HG03378 (cell line): Measurements from ENCODE around the gene ITPRIP.
A peak's percentile ranks its signal among the peaks of the same experiment; 100 is the strongest.

ENCODE experiments used
- ATAC-seq: cut with Tn5 transposase; IDR thresholded peaks from one replicate; pipeline ENCODE4 v1.9.1; 2021; ENCODE audit warnings: mild to moderate bottlenecking, moderate library complexity; ENCODE audit not compliant: unreplicated experiment

Gene ITPRIP, protein sequence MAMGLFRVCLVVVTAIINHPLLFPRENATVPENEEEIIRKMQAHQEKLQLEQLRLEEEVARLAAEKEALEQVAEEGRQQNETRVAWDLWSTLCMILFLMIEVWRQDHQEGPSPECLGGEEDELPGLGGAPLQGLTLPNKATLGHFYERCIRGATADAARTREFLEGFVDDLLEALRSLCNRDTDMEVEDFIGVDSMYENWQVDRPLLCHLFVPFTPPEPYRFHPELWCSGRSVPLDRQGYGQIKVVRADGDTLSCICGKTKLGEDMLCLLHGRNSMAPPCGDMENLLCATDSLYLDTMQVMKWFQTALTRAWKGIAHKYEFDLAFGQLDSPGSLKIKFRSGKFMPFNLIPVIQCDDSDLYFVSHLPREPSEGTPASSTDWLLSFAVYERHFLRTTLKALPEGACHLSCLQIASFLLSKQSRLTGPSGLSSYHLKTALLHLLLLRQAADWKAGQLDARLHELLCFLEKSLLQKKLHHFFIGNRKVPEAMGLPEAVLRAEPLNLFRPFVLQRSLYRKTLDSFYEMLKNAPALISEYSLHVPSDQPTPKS

DNA sequence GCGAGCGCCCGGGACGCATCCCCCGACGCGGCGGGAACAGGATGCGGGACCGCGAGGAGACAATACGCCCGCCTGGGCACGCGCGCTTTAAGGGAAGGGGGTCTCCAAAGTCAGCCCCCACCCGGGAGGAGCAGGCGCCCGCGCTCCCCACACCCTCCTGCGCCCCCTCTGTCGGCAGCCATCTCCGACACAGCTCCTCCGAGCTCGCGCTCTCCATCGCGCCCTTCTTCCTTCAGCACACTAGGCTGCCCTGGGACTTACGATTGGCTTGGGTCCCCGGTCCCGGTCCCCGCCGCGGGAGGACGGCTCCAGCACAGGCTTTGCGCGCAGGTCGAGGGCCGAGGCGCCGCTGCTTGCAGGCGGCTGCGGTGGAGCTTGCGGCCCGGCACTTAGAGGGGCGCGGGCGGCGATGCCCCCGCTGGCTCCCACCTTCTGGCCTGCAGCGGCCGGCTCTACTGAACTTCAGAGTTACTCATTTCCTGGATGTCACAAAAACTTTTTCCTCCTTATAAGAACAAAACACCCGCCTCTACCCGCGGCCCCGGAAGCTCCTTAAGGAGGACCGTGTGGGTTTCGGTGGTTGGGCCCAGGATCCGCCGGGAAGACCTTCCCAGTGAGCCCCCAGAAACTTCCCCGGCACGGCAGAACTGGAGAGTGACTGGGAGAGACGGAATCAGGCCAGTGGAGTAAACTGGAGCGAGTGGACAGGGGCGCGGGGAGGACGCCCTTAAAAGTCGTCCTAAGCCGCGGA is at the start of gene ITPRIP:
Gene ITPRIP (minus strand): TSS at position 481 of the 751 bp plus-strand sequence. CDS start 22,414 bp downstream, outside the sequence.
- peak; percentile 77 for ATAC-seq

DNA sequence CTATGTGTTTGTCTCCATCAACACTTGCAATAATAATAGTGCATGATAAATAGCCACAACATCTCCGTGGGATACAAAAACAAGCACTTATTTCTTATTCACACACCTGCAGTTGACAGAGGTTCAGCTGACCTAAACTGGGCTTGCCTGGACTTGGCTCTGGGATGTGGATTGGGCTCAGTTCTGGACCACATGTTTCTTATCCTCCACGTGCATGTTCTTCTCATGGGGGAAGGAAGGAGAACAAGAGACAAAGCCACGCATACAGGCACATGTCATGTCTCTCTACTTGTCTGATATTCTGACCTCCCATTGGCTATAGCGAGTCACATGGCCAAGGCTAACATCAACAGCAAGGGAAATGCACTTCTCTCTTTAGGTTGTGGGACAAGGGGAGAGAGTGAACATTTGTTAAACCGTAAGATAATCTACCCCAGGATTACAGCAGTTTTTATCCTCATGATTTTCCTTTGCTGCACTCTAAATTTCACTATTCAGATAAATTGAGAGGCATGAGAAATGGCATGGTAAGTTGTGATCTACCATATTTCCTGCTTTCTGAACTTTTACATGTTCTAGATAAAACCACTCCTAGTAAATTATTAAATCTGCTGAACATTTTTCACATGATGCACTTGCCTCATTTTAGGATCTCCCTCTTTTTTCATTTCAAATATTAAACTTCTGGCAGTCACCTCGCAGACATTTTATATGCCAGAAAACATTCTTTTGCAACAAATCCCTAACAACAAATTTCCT is 49.0 kb upstream of the ITPRIP start:
- peak; percentile 87 for ATAC-seq

DNA sequence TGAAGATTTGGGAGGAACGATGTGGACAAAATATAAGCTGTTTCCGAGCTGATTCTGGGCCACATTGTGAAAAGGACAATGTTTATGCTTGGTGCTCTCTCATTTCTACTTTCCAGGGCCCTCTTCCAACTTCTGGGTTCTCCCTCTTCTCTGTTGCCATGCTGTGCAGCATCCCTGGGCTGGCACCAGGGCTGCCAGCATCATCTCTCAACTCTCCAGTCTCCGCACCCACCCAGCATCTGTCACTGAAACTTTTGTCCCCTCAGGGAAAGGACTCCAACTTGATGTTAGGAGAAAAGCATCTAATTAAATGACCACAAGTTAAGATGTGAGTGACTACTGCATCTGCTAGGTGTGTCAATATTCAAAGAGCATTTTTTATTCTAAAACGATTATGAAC is 42.1 kb upstream of the ITPRIP start:
- no peak for ATAC-seq

DNA sequence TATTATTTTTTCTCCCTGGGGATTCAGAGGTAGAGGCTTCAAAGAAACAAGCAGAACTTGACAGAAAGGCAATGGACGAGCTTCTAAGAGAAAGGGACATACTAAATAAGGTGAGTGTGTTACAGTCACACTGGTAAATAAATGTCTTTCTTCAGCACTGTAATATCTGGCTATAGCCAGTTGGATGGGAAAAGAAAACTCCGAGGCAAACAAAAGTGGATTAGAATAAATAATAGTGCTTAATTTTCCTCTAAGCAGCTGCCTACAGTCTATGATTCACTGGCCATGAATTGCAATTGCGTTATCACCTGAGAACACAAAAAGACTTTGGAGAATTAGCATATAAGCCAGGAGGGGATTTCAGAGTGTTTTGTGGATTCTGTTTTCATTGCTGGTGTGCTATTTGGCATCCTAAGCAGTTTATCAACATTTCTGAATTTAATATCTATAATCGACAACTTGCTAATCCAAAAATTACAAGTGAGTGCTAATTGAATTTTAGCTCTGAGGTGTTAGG is 38.6 kb upstream of the ITPRIP start:
- no peak for ATAC-seq

DNA sequence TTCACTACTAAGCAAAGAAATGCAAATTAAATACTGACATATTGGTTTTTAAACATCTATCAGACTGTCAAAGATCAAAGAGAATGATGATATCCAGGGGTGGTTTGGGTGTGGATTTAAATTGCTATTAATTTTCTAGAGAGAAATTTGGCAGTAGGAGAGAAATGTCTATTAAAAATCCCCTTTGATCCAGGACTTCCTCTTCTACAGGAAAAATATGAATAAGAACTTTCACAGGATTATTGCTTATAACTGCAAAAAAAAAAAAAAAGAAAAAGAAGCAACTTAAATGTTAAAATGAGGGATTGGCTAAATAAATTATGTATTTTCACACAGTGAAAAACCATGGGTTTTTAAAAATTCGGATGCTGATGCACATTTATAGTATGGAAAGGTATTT is 36.3 kb upstream of the ITPRIP start:
- no peak for ATAC-seq

DNA sequence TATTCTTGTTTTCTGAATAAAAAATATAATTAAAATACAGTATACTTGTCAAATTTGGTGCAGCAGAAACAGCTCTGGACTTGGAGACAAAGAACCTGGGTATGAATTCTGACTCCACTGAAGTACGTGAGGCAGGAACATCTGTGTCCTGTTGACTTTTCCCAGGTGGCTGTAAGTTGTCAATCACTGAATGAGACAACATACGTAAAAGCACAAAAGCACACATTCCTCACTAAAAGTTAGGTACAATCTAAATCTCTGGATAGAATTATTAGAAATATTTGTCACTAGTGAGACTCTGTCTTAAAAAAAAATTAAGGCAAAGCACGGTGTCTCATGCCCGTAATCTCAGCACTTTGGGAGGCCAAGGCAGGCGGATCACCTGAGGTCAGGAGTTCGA is 33.5 kb upstream of the ITPRIP start:
- no peak for ATAC-seq

DNA sequence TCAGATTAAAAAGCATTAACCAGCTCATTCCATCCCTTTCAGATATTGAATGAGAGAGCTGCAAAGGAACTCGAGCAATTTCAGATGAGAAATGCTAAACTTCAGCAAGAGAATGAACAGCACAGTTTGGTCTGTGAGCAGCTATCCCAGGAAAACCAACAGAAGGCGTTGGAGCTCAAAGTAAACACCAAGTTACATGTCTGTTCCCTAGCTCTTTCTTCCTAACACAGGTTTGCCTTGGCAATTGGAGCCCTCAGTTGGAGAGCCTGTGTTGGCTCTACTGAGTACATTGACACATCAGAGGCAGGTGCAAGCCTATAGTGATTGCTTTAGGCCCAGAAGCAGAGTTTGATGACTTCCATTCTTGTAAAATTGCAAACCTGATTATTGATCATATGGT is 30.1 kb upstream of the ITPRIP start:
- no peak for ATAC-seq

DNA sequence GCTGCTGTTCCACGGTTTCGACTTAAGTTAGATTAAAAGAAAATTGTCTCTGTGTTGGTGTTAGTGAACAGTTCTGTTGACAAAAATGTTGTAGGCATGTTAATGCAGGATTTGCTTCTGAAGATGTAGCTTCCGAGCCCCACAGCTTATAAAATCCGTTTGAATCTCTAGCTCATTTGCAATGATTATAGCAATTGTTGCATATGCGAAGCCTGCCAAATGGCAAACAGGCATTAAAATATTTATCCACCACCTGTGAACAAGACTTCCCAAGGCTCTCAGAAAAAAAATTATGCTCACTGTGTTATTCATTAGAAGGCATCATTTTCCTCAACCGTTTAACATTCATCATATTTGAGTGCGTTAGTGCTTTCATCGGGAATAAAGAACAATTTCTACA is 29.6 kb upstream of the ITPRIP start:
- ATAC-seq, result no peak

DNA sequence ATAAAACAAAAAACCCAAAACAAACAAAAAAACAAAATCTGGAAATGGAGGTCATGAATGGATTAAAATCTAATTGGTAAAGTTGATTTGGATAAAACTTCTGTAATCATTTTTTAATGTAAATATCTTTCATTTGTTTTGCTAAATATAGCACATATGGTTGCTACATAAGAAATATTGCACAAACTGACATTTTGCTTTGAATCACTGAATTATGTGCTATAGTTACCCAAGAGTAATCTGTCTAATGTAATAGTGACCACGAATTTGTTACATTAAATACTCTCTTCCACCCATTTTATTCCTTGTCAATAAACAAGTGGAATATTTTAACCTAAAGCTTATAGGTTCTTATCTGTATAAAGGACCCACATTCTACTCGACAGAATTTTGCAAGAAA is 21.5 kb upstream of the ITPRIP start:
- no peak for ATAC-seq

DNA sequence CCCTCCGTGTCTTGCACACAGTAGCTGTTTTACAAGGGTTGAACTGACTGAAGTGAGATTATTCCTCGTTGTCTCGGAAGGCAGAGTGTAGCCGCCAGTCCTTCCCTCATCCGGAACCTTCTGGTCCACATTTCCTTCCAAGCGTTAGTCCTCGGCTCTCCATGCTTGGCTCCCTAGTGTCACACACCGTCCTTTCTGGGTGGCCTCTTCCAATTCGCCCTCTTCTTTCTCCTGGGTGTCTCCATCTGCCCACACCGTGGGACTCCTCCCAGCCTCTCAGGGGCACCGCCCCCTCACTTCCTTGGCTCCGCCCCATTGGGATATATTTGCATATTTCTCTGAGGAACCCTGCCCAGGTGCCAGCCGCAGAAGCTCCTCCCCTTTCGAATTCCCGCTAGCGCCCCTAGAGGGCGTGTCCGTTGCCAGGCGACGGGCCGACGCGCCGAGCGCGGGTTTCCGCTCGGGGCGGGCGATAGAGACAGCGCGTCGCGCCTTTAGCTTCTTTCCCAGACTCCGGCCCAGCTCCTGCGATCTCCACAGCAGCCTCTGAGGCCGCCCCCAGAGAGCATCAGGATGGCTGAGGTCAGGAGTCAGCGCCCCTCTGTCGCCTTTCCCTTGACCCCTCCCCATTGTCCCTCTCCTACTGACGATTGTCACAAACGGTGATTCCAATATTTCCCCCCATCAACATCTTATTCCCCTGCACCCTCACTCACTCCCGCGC is 15.2 kb upstream of the ITPRIP start, which contains the start of gene CFAP58:
Gene CFAP58 (plus strand): TSS at position 509 of the 724 bp plus-strand sequence. CDS start 65 bp downstream, at position 574.
- peak; percentile 56 for ATAC-seq

DNA sequence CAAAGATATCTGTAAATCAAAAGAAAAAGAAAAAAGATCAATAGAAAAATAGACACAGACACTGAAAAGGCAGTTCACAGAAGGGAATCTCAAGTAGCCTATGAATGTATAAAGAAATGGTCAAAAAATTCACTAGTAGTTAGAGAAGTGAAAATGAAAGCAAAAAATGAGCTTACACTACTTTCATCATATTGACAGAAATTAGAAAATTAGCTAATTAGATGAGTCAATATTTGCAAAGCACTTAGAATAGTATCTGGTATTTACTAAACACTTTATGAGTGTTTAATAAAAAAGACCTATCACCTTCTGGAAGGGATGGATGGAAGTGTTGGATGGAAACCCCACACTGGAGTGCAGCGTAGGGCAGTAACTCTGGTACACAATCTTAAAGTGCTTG is 13.7 kb upstream of the ITPRIP start:
- peak; percentile 20 for ATAC-seq

DNA sequence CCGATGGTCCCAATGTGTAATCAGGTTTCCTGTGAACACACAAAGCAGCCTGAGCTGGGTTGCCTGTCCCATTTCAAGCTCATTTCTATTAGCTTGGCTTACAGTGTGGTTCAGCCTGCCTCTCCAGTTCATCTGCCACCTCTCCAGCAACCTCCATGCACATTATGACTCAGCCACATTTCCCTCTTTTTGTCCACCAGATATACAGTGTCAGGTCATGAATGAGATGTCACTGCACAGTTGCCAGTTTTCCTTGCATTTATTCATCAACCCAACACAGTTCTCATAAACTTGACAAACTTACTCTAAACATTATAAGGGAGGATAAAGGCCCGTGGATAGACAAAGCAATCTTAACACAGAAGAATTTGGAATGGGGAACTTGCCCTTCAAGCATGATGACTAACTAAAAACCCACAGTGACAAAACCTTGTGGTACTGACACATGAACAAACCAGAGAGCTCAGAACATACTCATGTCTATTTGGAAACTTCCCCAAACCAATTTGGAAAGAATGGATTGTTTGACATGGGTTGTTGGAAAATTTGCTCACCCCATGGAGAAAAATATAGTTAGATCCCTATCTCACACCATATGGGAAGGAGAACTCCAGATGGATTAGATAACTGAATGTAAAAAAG is 12.9 kb upstream of the ITPRIP start:
- ATAC-seq, result peak; percentile 29

DNA sequence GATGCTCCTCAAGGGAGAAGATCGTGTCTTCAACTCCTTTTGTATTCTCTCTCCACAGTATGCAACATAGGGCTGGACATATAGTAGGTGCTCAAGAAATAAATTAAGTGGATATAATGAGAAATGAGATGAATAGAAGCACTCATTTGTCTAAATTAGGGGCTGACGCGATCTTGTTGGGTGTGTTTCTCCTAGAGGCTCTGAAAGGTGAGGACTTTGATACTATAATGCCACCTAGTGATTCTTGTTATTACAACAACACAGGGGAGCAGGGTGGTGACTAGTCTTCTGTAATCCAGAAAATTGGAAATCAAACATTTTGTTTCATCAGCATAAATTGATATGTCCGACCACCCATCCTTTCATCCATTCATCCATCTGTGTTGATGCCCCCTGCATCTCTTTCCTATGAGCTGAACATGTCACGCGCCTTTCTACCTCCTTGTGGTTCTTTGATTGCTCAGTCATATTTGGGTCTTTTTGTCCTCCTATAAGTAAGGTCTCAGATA is 11.9 kb upstream of the ITPRIP start:
- peak; percentile 43 for ATAC-seq

DNA sequence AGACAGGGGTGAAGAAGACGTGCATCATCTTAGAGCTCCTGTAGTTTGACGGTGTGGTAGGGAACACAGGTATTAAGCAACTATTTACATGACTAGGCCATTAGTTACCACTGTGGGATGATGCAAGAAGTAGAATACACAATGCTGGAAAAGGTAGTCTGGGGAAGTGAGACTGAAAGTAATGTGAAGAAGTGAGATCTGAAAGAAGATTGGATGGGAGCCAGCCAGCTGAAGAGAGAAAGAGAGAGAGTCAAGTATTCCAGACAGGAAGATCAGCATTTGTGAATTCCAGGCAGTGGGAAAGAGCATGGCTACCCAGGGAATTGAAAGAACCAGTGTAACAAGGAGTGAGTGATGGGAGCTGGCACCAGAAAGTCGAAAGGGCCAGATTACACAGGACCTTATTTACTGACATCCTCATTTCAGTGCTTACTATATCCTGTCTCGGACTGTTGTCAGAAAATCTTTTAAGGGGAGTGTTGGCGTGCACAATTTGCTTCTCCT is 11.4 kb upstream of the ITPRIP start:
- peak; percentile 66 for ATAC-seq

DNA sequence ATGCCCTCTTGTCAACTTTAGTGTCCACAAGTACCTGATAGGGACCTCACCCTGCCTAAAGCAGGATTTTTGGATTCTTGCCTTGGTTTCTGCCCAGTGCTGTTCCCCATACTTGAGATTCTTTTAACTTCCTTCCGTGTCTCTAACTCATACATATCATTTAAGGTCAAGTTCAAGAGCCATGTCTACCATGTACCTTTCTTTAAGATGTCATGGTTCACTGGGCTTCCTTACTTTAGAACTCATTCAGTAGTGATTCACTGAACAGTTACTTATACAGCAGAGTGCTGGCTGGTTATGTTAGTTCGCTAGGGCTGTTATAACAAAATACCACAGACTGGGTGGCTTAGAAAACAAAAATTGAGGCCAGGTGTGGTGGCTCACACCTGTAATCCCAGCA is 10.3 kb upstream of the ITPRIP start:
- no peak for ATAC-seq

DNA sequence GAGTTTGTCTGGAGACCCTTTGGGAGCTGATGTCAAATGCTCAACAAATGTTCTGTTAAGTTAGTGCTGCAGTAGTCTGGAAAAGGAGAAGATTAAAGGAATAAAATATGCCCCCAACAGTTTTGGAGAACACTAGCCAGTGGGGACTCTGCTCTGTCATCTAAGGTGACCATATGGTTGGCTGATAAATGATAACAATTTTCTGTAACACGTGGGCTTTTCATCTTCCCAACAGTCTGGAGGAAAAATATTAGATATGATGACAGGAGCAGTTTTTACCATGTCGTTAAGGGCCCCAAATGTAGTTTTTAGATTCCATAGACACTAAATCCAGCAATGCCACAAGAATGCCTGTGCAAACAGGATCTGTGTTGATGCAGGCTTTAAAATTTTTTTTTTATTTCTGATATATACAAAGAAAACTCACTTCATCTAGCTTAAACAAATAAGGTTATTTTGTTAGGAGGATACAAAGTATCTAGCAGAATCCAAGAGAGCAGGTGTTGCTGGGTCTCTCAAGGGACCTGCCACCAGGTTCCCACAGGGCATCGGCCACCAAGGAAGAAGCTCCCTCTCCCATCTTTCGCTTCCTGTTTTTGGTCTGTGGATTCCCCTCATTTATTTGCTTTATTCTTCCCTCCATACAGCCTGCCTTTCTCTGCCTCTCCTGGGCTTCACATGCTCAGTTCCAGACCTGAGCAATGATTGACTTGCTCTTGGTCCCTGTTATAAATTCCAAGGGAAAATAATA is 9.2 kb upstream of the ITPRIP start:
- no peak for ATAC-seq

DNA sequence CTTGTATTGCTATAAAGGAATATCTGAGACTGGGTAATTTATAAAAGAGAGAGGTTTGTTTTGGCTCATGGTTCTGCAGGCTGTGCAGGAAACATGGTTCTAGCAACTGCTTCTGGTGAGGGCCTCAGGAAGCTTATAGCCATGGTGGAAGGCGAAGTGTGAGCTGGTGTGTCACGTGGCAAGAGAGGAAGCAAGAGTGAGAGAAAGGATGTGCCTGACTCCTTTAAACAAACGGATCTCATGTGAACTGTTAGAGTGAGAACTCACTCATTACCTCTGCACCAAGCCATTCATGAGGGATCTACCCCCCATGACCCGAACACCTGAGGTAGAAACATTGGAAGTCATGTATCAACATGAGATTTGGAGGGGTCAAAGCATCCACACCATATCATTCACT is 7.7 kb upstream of the ITPRIP start:
- ATAC-seq, result no peak

DNA sequence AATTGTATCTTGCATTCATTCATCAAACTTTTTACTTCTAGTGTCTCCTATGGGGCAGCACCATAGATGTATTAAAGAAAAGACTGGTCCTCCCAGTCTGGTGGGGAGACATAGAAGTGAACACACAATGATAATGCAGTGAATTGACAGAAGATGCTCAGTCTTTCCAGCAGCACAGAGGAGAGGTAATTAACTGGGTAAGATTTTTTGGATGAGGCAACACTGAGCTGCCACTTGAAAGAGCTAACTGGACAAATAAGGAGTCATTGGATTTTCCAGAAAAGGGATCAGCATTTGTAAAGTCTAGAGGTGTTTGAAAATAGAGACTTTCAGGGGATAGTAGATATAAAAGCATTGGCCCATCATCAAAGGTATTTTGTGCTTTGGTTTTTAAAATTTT is 7.2 kb upstream of the ITPRIP start:
- ATAC-seq, result no peak

DNA sequence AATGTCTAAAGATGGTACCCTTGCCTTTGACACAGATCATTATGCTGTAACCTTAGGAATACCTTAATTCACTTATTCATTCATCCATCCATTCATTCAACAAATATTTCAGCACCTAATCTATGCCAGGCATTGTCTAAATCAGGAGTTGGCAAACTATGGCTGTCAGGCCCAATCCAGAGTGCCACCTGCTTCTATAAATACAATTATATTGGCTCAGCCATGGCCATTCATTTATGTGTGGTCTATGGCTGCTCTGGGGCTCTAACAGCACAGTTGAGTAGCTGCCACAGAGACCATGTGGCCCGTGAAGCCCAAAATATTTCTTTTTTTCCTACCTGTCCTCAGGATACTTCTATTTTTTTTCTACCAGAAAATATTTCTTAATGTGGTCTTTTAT is 6.0 kb upstream of the ITPRIP start:
- no peak for ATAC-seq
